GM19463 (cell line): ENCODE measurements around the gene FAAH2.
"Not testable (repeated sequence)": the region's sequence is repeated elsewhere in the genome, so short reads cannot be mapped to it uniquely, and the experiment has no call there.

Experiments
- ATAC-seq: cut with Tn5 transposase; IDR thresholded peaks from one replicate; pipeline ENCODE4 v1.9.1; 2021; ENCODE audit warnings: mild to moderate bottlenecking, moderate library complexity; ENCODE audit not compliant: unreplicated experiment

FAAH2 gene, protein sequence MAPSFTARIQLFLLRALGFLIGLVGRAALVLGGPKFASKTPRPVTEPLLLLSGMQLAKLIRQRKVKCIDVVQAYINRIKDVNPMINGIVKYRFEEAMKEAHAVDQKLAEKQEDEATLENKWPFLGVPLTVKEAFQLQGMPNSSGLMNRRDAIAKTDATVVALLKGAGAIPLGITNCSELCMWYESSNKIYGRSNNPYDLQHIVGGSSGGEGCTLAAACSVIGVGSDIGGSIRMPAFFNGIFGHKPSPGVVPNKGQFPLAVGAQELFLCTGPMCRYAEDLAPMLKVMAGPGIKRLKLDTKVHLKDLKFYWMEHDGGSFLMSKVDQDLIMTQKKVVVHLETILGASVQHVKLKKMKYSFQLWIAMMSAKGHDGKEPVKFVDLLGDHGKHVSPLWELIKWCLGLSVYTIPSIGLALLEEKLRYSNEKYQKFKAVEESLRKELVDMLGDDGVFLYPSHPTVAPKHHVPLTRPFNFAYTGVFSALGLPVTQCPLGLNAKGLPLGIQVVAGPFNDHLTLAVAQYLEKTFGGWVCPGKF

DNA sequence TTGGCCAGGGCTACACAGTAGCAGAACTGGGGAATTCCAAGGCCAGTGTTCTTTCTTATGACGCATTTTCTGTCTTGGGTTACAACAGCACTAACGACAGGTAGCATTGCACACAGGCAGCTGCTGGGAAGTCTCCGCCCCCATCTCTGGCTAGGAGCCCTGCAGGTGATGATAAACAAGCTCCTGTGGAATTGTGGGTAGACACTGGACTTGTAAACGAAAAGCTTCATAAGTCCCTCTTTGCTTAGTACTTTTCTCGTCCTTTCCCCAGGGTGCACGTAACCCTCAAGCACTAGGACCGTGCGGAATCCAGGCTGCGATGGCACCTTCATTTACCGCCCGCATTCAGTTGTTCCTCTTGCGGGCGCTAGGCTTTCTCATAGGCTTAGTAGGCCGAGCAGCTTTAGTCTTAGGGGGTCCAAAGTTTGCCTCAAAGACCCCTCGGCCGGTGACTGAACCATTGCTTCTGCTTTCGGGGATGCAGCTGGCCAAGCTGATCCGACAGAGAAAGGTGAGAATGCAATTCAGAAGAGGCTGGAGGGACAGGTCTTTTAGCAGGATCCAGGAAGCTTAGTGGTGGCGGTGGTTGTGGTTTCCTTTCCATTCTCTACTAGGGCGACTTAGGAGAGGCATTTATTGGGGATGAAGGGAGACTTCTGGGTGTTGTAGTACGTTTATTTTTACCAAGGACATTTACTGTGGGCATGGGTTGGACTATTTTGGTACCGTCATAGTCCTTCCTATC, at the start of gene FAAH2:
Gene FAAH2, plus strand, starts transcription at position 200 of the 745 bp plus-strand sequence. Its CDS starts 120 bp downstream, at position 320.
- peak; percentile 82 for ATAC-seq

DNA sequence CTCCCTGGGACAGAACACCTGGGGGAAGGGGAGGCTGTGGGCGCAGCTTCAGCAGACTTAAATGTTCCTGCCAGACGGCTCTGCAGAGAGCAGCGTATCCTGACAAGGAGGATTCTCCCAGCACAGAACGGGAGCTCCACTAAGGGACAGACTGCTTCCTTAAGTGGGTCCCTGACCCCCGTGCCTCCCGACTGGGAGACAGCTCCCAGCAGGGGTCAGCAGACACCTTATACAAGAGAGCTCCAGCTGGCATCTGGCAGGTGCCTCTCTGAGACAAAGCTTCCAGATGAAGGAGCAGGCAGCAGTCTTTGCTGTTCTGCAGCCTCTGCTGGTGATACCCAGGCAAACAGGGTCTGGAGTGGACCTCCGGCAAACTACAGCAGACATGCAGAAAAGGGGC, 44.5 kb upstream of the FAAH2 start:
- no peak for ATAC-seq

DNA sequence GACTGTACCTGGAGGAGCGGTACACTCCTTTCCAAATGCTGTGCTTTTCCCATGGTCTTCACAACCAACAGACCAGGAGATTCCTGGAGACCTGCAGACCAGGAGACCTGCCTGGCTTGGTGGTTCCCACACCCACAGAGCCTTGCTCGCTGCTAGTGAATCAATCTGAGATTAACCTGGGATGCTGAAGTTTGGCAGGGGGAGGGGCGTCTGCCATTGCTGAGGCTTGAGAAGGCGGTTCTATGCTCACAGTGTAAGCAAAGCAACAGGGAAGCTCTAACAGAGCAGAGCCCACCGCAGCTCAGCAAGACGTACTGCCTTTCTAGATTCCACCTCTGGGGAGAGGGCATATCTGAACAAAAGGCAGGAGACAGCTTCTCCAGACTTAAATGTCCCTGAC, 34.5 kb upstream of the FAAH2 start:
- no peak for ATAC-seq

DNA sequence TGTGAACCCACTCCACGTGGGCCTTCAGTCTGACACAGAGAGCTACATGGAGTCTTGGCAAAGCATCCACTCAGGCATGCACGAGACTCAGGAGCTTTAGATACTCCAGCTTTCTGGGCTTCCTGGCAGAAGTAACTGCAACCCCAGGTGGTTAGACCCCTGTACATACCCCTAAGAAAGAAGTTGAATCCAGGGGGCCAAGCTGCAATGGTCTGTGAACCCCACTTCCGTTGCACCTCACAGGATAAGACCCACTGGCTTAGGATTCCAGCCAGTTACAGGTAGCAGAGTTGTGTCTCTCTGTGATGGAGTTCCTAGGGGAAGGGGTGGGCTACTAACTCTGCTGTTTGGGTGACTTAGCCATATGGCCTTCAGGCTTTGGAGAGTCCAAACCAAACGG, 21.4 kb upstream of the FAAH2 start:
- no peak for ATAC-seq

DNA sequence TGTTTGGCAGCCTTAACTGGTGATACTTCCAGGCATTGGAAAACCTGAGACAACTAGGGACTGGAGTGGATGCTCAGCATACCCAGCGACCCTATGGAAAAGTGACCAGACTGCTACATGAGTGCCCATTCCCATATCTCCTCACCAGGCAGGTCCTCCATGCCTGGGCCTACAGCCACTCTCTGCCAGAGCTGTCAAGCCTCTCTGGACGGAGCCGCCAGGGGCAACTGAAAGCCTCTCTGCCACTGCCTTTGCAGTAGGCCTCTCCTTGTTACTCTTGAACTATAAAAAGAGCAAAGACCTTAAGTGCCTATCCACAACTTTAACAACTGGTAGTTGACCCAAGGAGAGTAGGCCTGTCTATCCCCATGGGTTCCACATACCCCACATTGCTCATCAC, 20.2 kb upstream of the FAAH2 start:
- no peak for ATAC-seq

DNA sequence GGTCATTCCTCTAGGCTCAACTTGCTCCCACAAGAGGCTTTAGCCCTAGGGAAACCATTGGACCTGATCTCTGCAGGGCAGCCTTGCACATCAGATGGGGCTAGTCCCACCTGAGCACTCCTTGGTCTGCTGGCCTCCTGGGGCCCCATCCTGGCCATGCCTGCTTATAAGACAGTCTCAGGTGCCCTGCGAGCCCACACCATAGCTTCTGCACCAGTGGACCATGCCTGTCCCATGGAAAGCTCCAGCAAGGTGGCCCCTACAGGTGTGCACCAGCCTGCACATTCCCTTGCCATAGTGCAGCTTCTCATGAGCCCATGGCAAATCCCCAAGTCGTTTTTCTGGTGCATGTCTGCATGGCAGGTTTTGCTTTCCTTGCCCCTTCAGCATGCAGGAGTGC, 19.6 kb upstream of the FAAH2 start:
- ATAC-seq, result no peak

DNA sequence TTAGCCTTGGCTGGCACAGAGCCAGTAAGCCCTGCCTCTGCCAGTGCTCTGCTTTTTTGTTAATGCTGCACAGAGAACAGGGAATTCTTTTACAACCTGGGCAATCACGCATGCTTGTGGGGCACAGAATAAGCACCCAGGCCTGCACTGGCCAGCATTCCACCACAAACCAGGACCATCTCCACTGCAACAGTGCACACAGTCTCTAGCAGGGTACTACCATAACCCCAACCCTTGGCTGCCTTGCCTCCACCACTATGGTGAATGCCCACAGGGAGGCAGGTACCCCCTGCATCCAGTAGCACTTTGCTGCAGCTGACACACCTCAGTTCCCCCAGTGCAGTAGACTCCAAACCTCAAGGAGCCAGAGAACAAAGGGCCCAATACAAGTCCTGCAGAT, 19.2 kb upstream of the FAAH2 start:
- no peak for ATAC-seq

DNA sequence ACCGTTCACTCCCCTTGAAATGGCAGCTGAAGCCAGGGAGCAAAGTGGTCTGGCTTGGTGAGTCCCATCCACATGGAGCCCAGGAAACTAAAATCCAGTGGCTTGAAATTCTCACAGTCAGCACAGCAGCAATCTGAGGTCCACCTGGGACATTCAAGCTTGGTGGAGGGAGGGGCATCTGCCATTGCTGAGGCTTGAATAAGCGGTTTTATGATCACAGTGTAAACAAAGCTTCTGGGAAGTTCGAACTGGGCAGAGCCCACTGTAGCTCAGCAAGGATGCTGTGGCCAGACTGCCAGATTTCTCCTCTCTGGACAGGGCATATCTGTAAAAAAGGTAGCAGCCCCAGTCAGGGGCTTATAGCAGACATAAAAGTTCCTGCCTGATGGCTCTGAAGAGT, 15.5 kb upstream of the FAAH2 start:
- no peak for ATAC-seq

DNA sequence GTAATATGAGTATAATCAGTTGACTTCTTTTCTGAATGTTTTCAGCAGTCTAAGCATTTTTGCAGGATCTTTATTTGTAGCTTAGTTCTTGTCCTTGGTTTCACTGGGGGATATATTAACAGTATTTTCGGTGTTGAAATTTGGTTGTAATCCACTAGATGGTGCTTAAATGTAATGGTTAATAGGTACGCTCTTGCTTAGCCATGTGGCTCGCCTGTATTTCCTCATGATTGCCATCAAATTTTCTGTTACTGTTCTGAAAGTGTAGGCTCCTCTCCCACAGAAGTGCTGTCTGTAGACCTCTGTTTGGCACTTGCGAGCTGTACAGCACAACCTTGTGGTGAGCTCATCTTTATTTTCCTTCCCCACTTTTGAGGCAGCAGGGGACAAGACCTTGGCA, 3.9 kb upstream of the FAAH2 start:
- ATAC-seq, result no peak

DNA sequence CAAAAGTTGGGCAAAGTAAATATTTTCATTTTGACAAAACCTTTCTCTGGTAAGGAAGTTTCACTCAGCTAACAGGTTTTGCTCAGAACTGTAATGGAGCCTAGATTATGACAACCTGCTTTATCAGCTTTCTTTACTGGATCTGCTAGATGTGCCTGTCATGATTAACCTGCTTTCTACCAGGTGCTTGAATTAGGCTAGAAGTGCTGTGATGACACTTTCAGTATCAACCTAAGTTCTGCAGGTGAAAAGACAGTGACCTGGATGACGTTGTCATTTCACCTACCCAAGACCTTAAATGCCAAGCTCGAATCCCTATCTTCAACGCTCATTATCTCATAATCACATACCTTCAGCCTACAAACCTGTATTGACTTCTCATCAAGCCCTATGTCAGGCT, 1.5 kb upstream of the FAAH2 start:
- no peak for ATAC-seq

DNA sequence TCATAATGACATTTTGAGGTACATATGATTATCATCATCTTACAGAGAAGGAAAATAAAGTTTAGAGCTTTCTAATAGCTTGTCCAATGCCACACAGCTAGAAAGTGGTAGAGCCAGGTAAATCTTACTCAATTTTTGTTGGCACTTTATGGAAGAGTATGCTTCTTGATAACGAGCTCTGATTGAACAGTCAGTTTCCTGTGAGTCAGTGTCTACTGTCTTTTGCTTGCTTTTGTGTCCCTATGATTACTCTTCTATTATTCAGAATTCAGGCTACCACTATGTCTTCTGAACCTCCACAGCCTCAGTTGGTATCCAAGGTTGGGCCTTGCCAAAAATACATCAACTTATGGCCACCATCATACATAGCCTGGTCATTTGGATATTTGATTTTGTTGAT, 2.6 kb downstream of the FAAH2 start:
- no peak for ATAC-seq

DNA sequence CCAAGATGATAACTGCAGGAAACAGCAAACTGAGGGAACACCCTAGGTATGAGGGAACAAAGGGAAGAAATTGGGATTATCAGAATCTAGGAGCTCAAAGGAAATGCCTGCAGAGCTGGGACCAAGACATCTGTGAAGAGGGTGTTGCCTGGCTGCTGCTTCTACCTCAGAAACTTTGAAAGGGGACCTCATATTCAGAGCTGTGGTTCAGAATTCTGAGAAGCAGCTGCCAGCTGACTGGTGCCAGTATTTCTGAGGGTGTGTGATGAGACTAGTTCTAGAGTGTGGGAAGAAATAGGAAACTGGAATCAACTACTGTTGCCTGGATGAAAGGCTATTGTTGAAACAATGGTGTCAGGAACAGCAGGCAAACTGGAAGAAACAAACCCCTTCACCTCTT, 8.5 kb downstream of the FAAH2 start:
- ATAC-seq, result no peak

DNA sequence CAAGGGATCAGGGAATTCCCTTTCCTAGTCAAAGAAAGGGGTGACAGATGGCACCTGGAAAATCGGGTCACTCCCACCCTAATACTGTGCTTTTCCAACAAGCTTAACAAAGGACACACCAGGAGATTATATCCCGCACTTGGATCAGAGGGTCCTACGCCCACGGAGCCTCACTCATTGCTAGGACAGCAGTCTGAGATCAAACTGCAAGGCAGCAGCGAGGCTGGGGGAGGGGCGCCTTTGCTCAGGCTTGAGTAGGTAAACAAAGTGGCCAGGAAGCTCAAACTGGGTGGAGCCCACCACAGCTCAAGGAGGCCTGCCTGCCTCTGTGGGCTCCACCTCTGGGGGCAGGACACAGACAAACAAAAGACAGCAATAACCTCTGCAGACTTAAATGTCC, 9.2 kb downstream of the FAAH2 start:
- ATAC-seq, result not testable (repeated sequence)

DNA sequence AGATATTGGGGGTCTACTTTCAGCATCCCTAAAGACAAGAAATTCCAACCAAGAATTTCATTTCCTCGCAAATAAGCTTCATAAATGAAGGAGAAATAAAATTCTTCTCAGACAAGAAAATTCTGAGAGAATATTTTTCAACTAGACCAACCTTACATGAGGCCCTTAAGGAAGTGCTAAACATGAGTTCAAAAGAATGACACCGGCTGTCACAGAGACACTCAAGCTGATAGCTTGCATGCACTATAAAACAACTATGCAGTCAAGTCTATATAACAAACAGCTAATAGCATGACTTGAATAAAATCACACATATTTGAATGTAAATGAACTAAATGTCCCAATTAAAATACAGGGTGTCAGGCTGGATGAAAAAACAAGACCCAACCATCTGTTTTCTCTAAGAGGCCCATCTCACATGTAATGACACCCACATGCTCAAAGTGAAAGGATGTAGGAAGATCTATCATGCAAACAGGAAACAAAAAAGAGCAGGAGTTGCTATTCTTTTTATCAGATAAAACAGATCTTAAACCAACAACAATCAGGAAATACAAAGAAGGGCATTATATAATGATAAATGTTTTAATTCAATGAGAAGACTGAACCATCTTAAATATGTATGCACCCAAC, 27.2 kb downstream of the FAAH2 start:
- ATAC-seq, result no peak

DNA sequence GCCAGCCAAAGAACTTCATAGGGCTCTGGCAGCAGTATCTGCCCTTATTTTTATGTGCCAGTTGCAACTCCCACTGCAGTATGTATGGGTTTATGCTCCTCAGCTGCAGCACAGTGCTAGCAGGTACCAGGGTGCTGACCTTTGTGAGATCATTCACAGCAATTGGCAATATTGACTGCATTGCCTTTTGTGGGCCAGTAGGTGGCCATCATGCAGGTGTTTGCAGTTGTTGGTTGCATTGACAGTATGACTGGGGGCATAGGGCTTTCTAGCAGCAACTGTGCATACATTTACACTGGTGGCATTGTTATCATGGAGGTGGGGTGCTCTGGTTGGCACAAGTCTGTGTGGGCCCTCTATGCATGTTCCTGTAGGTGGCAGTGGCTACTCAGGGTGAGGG, 42.5 kb downstream of the FAAH2 start:
- ATAC-seq, result no peak

DNA sequence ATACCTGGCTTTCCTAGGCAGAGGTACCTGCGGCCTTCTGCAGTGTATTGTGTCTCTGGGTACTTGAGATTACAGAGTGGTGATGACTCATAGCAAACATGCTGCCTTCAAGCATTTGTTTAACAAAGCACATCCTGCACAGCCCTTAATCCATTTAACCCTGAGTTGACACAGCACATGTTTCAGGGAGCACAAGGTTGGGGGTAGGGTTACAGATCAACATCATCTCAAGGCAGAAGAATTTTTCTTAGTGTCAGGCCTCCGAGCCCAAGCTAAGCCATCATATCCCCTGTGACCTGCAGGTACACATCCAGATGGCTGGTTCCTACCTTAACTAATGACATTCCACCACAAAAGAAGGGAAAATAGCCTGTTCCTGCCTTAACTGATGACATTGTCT, 49.3 kb downstream of the FAAH2 start:
- not testable (repeated sequence) for ATAC-seq

DNA sequence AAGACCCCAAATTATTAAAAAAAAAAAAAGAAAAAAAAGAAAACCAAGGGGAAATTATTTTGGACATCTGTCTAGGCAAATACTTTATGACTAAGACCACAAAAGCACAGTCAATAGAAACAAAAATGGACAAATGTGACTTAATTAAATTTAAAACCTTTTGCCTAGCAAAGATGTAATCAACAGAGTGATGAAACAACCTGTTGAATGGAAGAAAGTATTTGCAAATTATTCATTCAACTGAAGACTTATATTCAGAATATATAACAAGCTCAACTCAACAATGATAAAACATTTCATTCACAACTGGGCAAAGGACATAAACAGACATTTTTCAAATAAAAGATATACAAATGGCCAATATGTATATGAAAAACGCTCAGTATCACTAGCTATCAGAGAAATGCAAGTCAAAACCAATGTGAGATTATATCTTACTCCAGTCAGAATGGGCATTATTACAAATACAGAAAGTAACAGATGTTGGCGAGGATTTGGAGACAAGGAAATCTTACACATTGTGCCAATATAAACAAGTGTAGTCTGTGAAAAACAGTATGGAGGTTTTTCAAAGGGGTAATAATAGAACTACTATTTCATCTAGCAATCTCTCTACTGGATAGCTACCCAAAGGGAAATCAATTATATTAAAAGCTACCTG, 67.1 kb downstream of the FAAH2 start:
- no peak for ATAC-seq

DNA sequence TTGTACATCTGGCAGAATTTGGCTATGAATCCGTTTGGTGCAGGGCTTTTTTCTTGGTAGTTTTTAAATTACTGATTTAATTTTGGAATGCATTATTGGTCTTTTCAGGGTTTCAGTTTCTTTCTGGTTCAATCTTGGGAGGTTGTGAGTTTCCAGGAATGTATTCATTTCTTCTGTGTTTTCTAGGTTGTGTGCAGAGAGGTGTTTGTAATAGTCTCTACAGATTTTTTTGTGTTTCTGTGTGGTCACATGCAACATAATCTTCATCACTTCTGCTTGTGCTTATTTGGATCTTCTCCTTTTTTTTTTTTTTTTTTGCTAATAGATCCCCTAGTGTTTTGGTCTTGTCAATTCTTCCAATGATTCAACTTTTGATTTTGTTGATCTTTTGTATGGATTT, 77.6 kb downstream of the FAAH2 start:
- no peak for ATAC-seq

DNA sequence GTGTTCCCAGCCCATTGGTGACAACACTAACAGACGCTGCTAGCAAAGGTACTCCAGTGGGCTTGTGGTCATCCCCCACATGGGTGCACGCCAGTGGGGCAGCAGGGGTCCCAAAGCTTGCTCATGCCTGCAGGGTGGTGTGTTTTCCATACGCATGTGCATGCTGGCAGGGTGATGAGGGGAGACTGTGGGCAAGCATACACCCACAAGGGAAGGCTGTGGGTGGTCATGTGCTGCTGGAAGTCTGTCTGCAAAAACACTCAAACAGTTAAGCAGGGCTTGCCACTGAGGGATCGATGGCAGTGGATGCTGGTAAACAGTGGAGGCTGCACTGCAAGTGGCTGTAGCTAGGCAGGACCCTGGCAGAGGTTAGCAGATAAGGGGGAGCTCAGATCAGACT, 79.9 kb downstream of the FAAH2 start:
- ATAC-seq, result no peak

DNA sequence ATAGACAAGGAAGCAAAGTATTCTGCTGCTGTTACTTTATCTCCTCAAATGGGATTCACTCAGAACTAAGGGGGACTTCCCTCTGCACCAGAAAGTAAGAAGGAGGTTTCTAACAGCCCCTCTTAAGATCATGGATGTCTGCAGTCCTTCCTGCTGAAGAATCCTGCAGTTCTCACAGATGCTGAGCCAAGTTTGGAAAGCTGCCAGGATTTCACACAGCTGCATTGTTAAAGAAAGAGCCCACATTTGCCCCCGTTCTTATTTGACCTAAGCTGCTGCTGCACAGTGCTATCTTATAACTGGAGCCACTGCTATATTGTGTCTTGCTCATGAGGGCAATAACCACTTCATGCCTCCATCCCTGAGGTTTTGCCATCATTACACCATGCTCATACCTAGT, 81.1 kb downstream of the FAAH2 start:
- ATAC-seq, result no peak

DNA sequence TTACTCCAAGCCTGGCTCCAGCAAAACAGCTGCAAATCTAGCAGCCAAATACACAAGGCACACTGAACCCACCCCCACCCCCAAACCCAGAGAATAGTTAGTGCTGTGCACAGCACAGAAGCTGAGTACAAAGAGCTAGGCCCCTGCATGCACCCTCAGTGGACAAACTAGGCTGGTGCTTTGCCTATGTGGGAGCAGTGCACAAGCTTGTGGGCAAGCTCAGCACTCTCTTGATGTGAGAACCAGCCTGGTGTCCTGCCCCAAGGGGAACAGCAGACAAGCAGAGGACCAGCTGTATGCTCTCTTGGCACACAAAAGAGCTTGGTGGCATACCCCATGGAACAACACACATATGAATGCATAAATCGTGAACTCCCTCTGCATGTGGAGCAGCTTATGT, 81.7 kb downstream of the FAAH2 start:
- no peak for ATAC-seq
